IPS-18a (cell line): ENCODE results near the gene TNFRSF4.
"Not testable (repeated sequence)": the region's sequence is repeated elsewhere in the genome, so short reads cannot be mapped to it uniquely, and the experiment has no call there.

Experiments used
- H3K27ac ChIP-seq: one replicate; pipeline ENCODE4 v1.5.1; 2013; ENCODE audit warnings: low read length
- H3K27me3 ChIP-seq: one replicate; pipeline ENCODE4 v1.6.1; 2013; ENCODE audit warnings: mild to moderate bottlenecking, low read length; ENCODE audit not compliant: control insufficient read depth, insufficient read depth
- H3K36me3 ChIP-seq: one replicate; pipeline ENCODE4 v1.6.1; 2013; ENCODE audit warnings: low read depth, low read length; ENCODE audit not compliant: control insufficient read depth
- H3K4me1 ChIP-seq: one replicate; pipeline ENCODE4 v1.6.1; 2013; ENCODE audit warnings: low read depth, low read length; ENCODE audit not compliant: control insufficient read depth
- H3K4me3 ChIP-seq: one replicate; pipeline ENCODE4 v1.5.1; 2013; ENCODE audit warnings: low read length
- H3K9ac ChIP-seq: one replicate; pipeline ENCODE4 v1.6.1; 2013; ENCODE audit warnings: mild to moderate bottlenecking, low read length, moderate library complexity
- H3K9me3 ChIP-seq: one replicate; pipeline ENCODE4 v1.6.1; 2013; ENCODE audit warnings: low read depth, low read length; ENCODE audit not compliant: control insufficient read depth

TNFRSF4 gene

DNA sequence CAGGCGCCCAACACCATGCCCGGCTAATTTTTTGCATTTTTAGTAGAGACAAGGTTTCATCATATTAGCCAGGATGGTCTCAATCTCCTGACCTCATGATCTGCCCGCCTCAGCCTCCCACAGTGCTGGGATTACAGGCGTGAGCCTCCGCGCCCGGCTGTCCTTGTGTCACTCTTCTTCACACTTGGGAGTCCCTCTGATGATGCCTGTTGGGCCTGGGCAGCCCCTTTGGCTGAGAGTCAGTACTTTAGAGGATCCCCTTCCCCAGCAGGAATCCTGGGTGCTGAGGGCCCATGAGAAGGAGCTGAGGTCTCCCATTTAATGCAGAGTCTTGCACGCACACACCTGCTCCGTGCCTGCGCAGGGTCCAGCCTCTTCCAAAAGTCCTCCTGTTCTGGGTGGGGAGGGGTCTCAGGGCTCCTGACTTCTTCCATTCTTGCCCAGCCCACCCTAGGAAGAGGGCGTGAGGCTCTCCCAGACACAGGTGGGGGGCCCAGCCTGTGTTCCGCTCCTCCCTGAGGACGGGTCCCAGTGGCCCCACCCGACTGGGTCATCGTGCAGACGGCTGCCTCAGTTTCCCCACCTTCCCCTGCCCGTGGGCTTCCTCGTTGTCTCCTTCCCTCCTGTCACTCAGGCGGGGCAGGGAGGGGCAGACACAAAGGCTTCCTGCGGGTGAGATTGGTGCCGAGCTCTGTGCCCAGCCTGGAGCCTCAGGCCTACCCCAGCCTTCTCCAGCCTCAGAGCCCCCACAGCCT lies 36.3 kb downstream of the TNFRSF4 start:
- H3K4me1 ChIP-seq, result peaks cover 11% of the 10 kb centered on the region
- H3K9ac ChIP-seq, result no peak overlapping the region
- H3K27me3 ChIP-seq, result peaks cover 29% of the 10 kb centered on the region
- no peaks in the 10 kb centered on the region for H3K36me3 ChIP-seq
- no peaks in the 10 kb centered on the region for H3K9me3 ChIP-seq
- no peak overlapping the region for H3K27ac ChIP-seq
- H3K4me3 ChIP-seq, result no peak overlapping the region

DNA sequence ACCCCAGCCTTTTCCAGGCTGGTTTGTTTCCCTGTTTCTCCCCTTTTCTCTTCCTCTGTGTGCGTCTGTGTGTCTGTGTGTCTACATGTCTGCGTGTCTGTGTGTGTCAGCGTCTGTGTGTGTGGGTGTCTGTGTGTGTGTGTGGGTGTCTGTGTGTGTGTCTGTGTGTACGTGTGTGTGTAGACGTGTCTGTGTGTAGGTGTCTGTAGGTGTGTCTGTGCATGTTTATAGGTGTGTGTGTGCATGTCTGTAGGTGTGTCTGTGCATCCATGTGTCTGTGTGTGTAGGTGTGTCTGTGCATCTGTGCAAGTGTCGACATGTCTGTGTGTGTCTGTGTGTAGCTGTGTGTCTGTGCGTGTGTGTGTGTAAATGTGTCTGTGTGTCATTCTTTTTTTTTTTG lies 37.0 kb downstream of the TNFRSF4 start:
- peaks cover 11% of the 10 kb centered on the region for H3K4me1 ChIP-seq
- H3K27me3 ChIP-seq, result peaks cover 29% of the 10 kb centered on the region

DNA sequence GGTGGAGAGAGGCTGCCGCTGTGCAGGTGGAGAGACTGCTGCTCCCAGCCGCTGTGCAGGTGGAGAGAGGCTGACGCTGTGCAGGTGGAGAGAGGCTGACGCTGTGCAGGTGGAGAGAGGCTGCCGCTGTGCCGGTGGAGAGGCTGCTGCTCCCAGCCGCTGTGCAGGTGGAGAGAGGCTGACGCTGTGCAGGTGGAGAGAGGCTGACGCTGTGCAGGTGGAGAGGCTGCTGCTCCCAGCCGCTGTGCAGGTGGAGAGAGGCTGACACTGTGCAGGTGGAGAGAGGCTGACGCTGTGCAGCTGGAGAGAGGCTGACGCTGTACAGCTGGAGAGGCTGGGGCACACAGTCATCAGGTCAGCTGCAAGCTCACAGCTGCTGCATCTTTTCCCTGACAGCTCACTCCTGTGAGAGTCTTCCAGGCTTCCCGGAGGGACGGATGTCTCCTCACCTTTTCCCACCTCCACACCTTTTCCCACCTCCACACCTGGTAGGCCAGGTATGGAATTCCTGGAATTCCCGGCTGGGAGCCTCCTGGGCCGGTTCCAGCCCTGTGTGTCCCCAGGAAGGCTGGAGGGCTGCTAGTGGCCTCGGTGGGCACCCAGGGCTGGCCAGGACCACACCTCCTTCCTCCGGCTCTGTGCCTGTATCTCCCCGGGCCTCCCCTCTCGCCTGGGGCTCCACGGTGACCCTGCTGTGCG lies 37.7 kb downstream of the TNFRSF4 start:
- not testable (repeated sequence) for H3K4me3 ChIP-seq

More for the DNA sequence above, 37.0 kb downstream of the TNFRSF4 start:
- H3K27ac ChIP-seq, result no peak overlapping the region
- no peaks in the 10 kb centered on the region for H3K36me3 ChIP-seq
- H3K4me3 ChIP-seq, result no peak overlapping the region
- H3K9ac ChIP-seq, result no peak overlapping the region
- no peaks in the 10 kb centered on the region for H3K9me3 ChIP-seq

DNA sequence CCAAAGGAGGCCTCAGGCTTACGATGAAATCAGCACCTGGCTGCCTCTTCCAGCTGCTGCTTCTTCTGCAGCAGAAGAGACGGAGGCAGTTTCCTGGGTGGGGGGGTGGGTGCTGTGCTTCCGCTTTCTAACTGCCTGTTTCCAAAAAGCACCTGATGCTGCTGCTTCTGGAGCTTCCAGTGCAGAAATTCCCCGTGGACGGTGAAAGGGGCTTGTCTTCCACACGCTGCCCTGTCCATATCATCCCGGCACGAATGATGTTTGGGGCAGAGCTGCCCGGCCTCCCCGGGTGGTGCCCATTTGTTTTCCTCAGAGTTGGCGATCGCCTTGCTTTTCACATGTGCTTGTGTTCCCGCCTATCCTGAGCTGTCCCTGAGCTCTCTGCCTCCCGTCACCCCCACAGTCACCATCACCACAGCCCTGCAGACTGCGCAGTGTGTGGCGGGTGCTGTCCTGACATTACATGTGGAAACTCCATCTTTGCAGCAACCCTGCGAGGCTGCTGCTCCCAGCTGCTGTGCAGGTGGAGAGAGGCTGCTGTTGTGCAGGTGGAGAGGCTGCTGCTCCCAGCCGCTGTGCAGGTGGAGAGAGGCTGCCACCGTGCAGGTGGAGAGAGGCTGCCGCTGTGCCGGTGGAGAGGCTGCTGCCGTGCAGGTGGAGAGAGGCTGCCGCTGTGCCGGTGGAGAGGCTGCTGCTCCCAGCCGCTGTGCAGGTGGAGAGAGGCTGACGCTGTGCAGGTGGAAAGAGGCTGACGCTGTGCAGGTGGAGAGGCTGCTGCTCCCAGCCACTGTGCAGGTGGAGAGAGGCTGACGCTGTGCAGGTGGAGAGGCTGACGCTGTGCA lies 38.5 kb downstream of the TNFRSF4 start:
- H3K27me3 ChIP-seq, result peaks cover 29% of the 10 kb centered on the region

More for the DNA sequence above, 37.7 kb downstream of the TNFRSF4 start:
- peaks cover 29% of the 10 kb centered on the region for H3K27me3 ChIP-seq
- not testable (repeated sequence) for H3K9ac ChIP-seq, H3K9me3 ChIP-seq, H3K36me3 ChIP-seq, H3K27ac ChIP-seq
- peaks cover 11% of the 10 kb centered on the region for H3K4me1 ChIP-seq

DNA sequence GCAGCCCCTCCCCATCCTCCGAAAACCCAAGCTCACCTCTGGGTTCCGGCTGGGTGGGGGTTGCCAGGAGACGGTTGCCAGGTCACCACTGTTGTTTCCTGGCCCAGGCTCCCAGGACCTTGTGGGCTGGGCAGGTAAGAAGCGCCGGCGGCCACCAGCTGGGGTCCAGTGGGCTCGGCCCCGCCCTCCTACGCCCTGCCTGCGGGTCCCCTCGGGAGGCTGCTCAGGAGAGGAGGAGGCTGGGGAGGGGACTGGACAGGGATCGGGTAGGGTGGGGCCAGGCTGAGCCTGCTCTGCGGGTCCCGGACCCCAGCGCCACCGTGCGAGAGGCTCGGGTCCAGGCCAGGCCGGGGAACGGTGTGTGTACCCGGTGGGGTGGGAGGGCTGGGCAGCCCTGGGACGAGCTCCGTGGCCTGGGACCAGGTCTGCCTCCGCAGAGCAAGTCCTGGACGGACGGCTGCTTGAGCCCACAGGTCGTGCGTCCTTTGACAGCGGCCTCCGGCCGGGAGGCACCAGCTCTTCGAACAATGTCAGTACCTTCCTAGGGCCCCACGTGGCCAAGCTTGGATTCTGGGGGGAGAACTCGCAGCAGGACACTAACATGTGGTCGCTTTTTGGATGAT lies 40.0 kb downstream of the TNFRSF4 start, which contains the start of gene TTLL10:
Gene TTLL10 (plus strand): TSS at position 88 of the 623 bp plus-strand sequence. CDS start 5,336 bp downstream, outside the sequence.
- H3K36me3 ChIP-seq, result no peaks in the 10 kb centered on the region
- no peak within 1 kb of the TSS for H3K27ac ChIP-seq
- H3K4me1 ChIP-seq, result peaks cover 16% of the 10 kb centered on the region
- no peak within 1 kb of the TSS for H3K9ac ChIP-seq
- H3K9me3 ChIP-seq, result no peaks in the 10 kb centered on the region
- H3K4me3 ChIP-seq, result peak within 1 kb of the TSS; percentile 30
- peaks cover 29% of the 10 kb centered on the region for H3K27me3 ChIP-seq

More for the DNA sequence above, 38.5 kb downstream of the TNFRSF4 start:
- Histone ChIP-seq H3K9me3 (no peaks in the 10 kb centered on the region), H3K4me3 (no peak overlapping the region), H3K4me1 (peaks cover 11% of the 10 kb centered on the region), H3K27ac (no peak overlapping the region), H3K9ac (no peak overlapping the region), H3K36me3 (no peaks in the 10 kb centered on the region)

DNA sequence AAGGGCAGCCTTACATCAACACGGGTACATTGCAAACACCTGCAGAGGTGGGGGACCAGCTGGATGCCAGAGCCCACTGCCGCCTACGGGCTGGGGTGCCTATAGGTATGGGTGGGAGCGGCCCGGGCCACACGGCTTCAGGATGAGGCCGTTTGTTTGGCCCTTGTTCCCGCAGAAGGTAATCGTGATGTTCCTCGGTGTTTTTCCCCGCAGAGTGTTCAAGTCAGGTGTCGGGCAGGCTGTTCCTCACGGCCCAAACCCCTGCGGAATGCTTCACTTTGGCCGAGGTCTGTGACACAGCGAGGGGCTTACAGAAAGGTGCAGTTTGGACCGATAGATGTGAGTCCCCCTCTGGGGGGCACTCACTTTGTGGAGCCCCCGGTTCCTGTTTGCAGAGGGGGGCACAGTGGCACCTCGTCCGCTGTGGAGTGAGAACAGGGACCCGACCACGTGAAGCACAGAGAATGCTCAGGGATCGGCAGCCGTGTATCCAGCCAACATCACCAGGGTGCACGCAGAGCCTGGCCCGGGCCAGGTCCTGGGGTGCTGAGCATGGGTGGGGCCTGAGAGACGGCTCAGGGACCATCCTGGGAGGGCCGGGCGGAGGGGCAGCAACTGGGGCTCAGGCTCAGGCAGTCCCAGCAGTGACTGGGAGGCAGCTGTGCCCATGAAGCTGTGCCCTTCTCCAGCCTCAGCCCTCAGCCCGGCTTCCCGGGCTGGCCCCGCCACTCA lies 40.7 kb downstream of the TNFRSF4 start:
- Histone ChIP-seq H3K27ac (no peak overlapping the region), H3K36me3 (no peaks in the 10 kb centered on the region), H3K4me1 (peaks cover 16% of the 10 kb centered on the region), H3K9me3 (no peaks in the 10 kb centered on the region), H3K4me3 (peak overlapping the region; percentile 30), H3K9ac (no peak overlapping the region), H3K27me3 (peaks cover 29% of the 10 kb centered on the region)

DNA sequence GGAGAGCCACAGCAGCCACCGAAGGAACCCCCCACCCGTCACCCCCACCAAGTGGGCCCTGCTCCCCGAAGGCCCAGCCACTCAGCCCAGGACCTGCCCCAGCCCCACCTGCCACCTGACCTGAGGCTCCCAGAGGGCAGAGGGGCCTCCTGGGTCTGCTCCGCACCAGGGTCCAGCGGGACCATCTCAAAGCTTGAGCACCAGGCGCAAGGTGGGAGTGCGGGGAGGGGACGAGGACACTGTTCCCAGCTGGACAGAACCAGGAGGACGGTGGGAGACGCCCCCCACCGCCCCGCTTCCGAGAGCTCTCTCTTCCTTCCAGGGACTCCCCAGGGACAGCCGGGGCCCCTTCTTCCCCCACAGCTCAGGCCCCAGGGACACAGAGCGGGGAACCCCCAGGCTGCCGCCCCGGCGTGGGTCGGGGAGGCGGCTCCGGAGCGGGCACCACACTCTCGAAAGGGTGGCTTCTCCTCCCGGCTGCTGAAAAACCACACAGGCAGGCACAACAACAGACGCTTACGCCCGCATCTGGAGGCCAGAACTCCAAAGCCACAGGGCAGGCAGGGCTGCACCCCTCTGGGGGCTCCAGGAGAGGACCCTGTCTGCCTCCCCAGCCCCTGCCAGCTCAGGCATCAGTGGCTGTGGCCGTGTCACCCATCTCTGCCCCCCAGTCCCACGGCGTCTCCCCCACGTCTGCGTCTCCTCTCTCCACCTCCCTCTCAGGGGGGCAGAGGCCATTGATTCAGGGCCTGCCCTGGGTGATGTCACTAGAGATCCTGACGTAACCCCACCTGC lies 42.2 kb downstream of the TNFRSF4 start:
- no peaks in the 10 kb centered on the region for H3K36me3 ChIP-seq
- peaks cover 12% of the 10 kb centered on the region for H3K4me1 ChIP-seq
- no peak overlapping the region for H3K4me3 ChIP-seq
- H3K27ac ChIP-seq, result no peak overlapping the region
- no peak overlapping the region for H3K9ac ChIP-seq
- no peaks in the 10 kb centered on the region for H3K9me3 ChIP-seq
- H3K27me3 ChIP-seq, result peaks cover 25% of the 10 kb centered on the region

DNA sequence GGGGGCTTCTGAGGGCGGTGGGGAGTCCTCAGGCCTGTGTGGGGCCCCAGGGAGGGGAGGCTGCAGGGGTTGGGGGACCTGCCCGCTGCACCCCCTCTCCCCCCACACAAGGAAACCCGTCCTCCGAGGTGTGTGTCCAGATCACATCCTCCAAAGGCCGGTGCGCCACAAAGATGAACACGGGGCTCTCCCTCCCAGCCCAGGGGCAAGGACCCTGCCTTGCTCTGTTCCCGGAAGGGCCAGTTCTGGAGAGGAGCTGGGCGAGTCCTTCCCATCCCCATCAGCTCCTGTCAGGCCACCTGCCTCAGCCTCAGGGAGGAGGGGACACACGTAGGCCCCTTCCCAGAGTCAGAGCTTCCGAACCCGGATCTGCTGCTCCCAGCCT lies 42.8 kb downstream of the TNFRSF4 start:
- Histone ChIP-seq H3K4me1 (peaks cover 9% of the 10 kb centered on the region), H3K9me3 (no peaks in the 10 kb centered on the region), H3K36me3 (no peaks in the 10 kb centered on the region), H3K4me3 (no peak overlapping the region), H3K27ac (no peak overlapping the region), H3K27me3 (peaks cover 19% of the 10 kb centered on the region), H3K9ac (no peak overlapping the region)

DNA sequence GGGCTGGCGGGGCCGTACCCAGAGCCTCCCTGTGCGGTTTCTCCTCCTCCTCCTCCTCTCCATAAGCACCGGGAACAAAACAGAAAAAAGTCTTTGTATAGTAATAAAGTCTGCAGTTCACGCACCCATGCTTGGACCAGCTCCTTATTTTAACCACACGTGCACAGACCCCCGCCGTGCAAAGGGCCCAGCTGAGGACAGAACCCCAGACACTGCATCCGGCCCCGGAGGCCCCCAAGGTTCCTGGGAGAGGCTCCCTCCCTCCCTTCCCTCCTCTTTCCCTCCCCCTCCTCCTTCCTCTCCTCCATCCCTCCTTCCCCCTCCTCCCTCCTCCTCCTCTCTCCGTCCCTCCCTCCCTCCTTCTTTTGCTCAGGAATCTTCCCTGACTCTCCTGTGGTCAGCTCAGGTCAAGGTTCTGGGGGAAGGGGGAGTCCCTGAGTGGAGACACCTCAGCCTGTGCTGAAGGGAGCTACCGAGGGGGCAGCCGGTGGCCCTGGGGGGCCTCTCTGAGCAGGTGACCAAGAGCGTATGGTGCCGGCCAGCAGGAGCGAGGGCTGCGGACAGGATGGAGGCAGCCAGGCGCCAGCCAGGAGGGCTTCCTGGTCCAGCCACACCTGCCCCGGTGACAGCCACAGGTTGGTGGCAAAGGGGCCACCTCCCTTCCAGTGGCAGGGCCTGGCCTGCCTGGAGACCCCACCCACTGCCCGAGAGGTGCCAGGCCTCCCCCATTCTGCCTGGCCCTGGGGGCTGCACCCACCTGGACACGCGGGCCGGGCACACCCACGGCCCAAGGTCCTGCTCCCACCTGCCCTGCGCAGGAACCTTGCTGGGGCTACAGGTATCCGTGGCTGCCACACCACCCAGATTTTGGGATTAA lies 43.5 kb downstream of the TNFRSF4 start:
- no peaks in the 10 kb centered on the region for H3K36me3 ChIP-seq
- peaks cover 9% of the 10 kb centered on the region for H3K4me1 ChIP-seq
- H3K27me3 ChIP-seq, result peaks cover 12% of the 10 kb centered on the region
- no peak overlapping the region for H3K27ac ChIP-seq
- H3K4me3 ChIP-seq, result no peak overlapping the region
- no peak overlapping the region for H3K9ac ChIP-seq
- H3K9me3 ChIP-seq, result no peaks in the 10 kb centered on the region
